Loucy (cell line): ENCODE results near the gene GDA.

Source experiments
- H2AFZ ChIP-seq: fragments of 200-600 bp; sonication (generic); 2 replicates; pipeline ENCODE4 v1.6.0; 2016; ENCODE audit warnings: antibody characterized with exemption, mild to moderate bottlenecking, low read length, moderate library complexity
- H3F3A ChIP-seq: fragments of 200-600 bp; 2 replicates; pipeline ENCODE4 v1.6.0; 2016; ENCODE audit warnings: antibody characterized with exemption, low read depth, mild to moderate bottlenecking
- H3K27me3 ChIP-seq: fragments of 200-600 bp; sonication (generic); 2 replicates; pipeline ENCODE4 v1.6.1; 2014; ENCODE audit warnings: low read length, mild to moderate bottlenecking; ENCODE audit not compliant: insufficient read depth, poor library complexity, severe bottlenecking
- H3K36me3 ChIP-seq: fragments of 200-600 bp; sonication (generic); 2 replicates; pipeline ENCODE4 v1.6.1; 2016; ENCODE audit warnings: low read length; ENCODE audit not compliant: insufficient read depth
- H3K4me1 ChIP-seq: fragments of 200-600 bp; sonication (generic); 2 replicates; pipeline ENCODE4 v1.5.1; 2014; ENCODE audit warnings: low read length, mild to moderate bottlenecking; ENCODE audit not compliant: insufficient read depth, poor library complexity, severe bottlenecking
- H3K4me2 ChIP-seq: fragments of 200-600 bp; sonication (generic); 2 replicates; pipeline ENCODE4 v1.6.0; 2014; ENCODE audit warnings: antibody characterized with exemption, low read length, low read depth, mild to moderate bottlenecking; ENCODE audit not compliant: poor library complexity, severe bottlenecking
- H3K4me3 ChIP-seq: fragments of 200-600 bp; sonication (generic); 2 replicates; pipeline ENCODE4 v1.5.1; 2014; ENCODE audit warnings: low read length, mild to moderate bottlenecking, mixed read lengths; ENCODE audit not compliant: poor library complexity, severe bottlenecking
- H3K79me2 ChIP-seq: fragments of 200-600 bp; sonication (generic); 2 replicates; pipeline ENCODE4 v1.6.1; 2014; ENCODE audit warnings: low read length; ENCODE audit not compliant: insufficient read depth
- H3K9ac ChIP-seq: fragments of 200-600 bp; sonication (generic); 2 replicates; pipeline ENCODE4 v1.6.0; 2014; ENCODE audit warnings: mild to moderate bottlenecking, low read depth, low read length, moderate library complexity; ENCODE audit not compliant: poor library complexity, severe bottlenecking
- H3K9me2 ChIP-seq: fragments of 200-600 bp; sonication (generic); replicated peaks from 2 replicates; pipeline ENCODE4 v1.6.1; 2016; ENCODE audit warnings: low read depth, low read length, mixed read lengths
- H3K9me3 ChIP-seq: fragments of 200-600 bp; sonication (generic); 2 replicates; pipeline ENCODE4 v1.6.1; 2014; ENCODE audit warnings: mild to moderate bottlenecking, antibody characterized with exemption, low read length, low read depth; ENCODE audit not compliant: insufficient read depth
- H4K20me1 ChIP-seq: fragments of 200-600 bp; sonication (generic); 2 replicates; pipeline ENCODE4 v1.6.0; 2014; ENCODE audit warnings: antibody characterized with exemption, low read length, mild to moderate bottlenecking; ENCODE audit not compliant: insufficient read depth, poor library complexity, severe bottlenecking
- CTCF ChIP-seq: fragments of 200-600 bp; sonication (generic); conservative IDR thresholded peaks from 2 replicates; pipeline ENCODE4 v1.5.1; 2014; ENCODE audit warnings: mild to moderate bottlenecking, antibody characterized with exemption, low read length
- EZH2phosphoT487 ChIP-seq: fragments of 200-600 bp; IDR thresholded peaks from 2 replicates; pipeline ENCODE4 v1.6.1; 2018; ENCODE audit warnings: antibody characterized with exemption, mild to moderate bottlenecking, moderate library complexity, borderline replicate concordance

Gene GDA

DNA sequence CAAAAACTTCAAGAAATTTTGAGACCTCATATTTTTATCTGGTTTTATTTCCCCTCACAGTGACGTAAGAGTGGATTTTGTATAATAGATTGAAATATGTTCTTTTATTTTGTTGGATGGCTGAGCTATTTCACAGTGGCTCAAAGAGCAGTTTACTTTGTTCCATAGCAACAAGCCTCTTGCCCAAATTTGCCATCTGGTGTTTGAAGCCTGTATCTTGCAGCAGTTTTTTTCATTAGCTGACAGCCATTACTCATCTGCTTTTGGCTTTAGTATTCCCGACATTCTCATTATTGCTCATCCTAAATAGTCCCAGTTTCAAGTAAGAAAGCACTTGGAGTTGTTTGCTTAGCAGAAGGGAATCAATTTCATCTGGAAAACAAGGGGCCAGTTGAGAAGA is 36.3 kb downstream of the GDA start:
- Histone ChIP-seq H3K9ac (no peak overlapping the region), H3K36me3 (no peaks in the 10 kb centered on the region), H4K20me1 (no peaks in the 10 kb centered on the region), H3K9me2 (no peaks in the 10 kb centered on the region), H3F3A (no peaks in the 10 kb centered on the region), H3K4me1 (no peaks in the 10 kb centered on the region), H3K9me3 (no peaks in the 10 kb centered on the region), H3K27me3 (no peaks in the 10 kb centered on the region), H3K4me3 (no peak overlapping the region), H2AFZ (no peak overlapping the region), H3K79me2 (no peaks in the 10 kb centered on the region), H3K4me2 (no peak overlapping the region)
- no peak for TF ChIP-seq EZH2phosphoT487
- TF ChIP-seq CTCF = no peak

- H3K9ac ChIP-seq = no peak overlapping the region
- H3K4me2 ChIP-seq = no peak overlapping the region
- H2AFZ ChIP-seq = no peak overlapping the region
- H4K20me1 ChIP-seq = no peaks in the 10 kb centered on the region
- H3K4me1 ChIP-seq = no peaks in the 10 kb centered on the region
- H3K79me2 ChIP-seq = no peaks in the 10 kb centered on the region
- H3K9me2 ChIP-seq = no peaks in the 10 kb centered on the region
- no peaks in the 10 kb centered on the region for H3K9me3 ChIP-seq
- H3F3A ChIP-seq = no peaks in the 10 kb centered on the region
- TF ChIP-seq CTCF (no peak), EZH2phosphoT487 (no peak)
- no peaks in the 10 kb centered on the region for H3K27me3 ChIP-seq
- H3K4me3 ChIP-seq = no peak overlapping the region
- H3K36me3 ChIP-seq = no peaks in the 10 kb centered on the region
Measured at GRCh38 chr9:72187121-72187695, 38.0 kb downstream of the GDA start.

GRCh38 chr9:72188232-72188631 is 39.0 kb downstream of the GDA start:
- Histone ChIP-seq H3K9me3 (no peaks in the 10 kb centered on the region), H2AFZ (no peak overlapping the region), H3K9me2 (no peaks in the 10 kb centered on the region), H3K36me3 (no peaks in the 10 kb centered on the region), H3K4me3 (no peak overlapping the region), H3K9ac (no peak overlapping the region), H3K79me2 (no peaks in the 10 kb centered on the region), H4K20me1 (no peaks in the 10 kb centered on the region), H3K27me3 (no peaks in the 10 kb centered on the region), H3K4me1 (no peaks in the 10 kb centered on the region), H3K4me2 (no peak overlapping the region), H3F3A (no peaks in the 10 kb centered on the region)
- no peak for TF ChIP-seq CTCF
